ENCODE results near the gene CUEDC1. TPM values are rescaled to one million over a fixed set of nuclear protein-coding genes. Genes with fewer than 3 reads are reported as not detected.

CUEDC1 gene
- total RNA-seq, 1 donor from 2014 or later, result 14.5 TPM

DNA sequence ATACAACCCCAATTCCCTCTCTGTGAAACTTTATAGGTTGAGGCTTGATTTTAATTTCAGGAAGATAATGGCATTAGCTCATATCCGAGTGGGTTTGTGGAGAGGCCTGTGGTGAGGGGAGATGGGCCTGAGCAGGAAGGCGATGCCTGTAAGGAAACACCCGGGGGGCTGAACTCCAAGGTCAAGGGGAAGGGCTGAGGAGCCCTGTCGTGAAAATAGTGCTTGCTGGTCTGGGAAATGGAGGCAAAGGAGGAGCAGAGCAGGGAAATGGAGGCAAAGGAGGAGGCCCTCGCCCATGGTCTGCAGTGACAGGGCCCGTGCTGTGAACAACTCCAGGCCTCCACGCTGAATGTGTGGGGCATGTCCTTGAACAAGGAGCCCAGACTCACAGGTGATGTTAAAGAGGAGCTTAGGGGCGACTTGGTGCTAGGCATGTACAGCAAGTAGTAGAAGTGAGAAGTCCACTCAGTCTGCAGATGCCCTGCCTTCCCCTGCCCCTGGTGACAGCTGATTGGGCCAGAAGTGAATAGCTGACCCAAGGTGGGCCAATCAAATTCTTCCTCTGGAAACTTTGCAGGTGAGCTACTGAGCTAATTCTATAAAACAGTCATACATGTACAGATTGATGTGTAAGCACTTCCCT is 143.5 kb downstream of the CUEDC1 start:
- no peak for DNase-seq (ENCODE audit: low read depth)
- H3K4me3 ChIP-seq (ENCODE audit: low read depth, low read length), result no peak overlapping the region
- TF ChIP-seq, protein P1, sequence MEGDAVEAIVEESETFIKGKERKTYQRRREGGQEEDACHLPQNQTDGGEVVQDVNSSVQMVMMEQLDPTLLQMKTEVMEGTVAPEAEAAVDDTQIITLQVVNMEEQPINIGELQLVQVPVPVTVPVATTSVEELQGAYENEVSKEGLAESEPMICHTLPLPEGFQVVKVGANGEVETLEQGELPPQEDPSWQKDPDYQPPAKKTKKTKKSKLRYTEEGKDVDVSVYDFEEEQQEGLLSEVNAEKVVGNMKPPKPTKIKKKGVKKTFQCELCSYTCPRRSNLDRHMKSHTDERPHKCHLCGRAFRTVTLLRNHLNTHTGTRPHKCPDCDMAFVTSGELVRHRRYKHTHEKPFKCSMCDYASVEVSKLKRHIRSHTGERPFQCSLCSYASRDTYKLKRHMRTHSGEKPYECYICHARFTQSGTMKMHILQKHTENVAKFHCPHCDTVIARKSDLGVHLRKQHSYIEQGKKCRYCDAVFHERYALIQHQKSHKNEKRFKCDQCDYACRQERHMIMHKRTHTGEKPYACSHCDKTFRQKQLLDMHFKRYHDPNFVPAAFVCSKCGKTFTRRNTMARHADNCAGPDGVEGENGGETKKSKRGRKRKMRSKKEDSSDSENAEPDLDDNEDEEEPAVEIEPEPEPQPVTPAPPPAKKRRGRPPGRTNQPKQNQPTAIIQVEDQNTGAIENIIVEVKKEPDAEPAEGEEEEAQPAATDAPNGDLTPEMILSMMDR (conservative IDR thresholded peaks at IDR 0.05; ENCODE audit: low read depth, low read length), result no peak

Other genes starting within 250 kb of the CUEDC1 start
- not detected in 2 replicates for gene CCDC182, start 210.1 kb downstream of the CUEDC1 start, total RNA-seq
- 27.0 and 82.9 TPM in 2 replicates for gene MRPS23, start 105.4 kb downstream of the CUEDC1 start, total RNA-seq
- 54.6 and 64.0 TPM in 2 replicates for gene VEZF1, start 32.8 kb upstream of the CUEDC1 start, total RNA-seq
- gene SRSF1, start 51.8 kb upstream of the CUEDC1 start, total RNA-seq, result 293 and 299 TPM in 2 replicates
- gene DYNLL2, start 128.0 kb upstream of the CUEDC1 start, total RNA-seq, result 12.3 and 14.4 TPM in 2 replicates
- gene OR4D1, start 193.0 kb upstream of the CUEDC1 start, total RNA-seq, result not detected in 2 replicates
- not detected in 2 replicates for gene OR4D2, start 211.6 kb upstream of the CUEDC1 start, total RNA-seq
- not detected in 2 replicates for gene EPX, start 237.3 kb upstream of the CUEDC1 start, total RNA-seq